AG08396 (cell line): ENCODE measurements around the gene MOB1A.
A peak's percentile ranks its signal among the peaks of the same experiment; 100 is the strongest.
"Not testable (repeated sequence)": the region's sequence is repeated elsewhere in the genome, so short reads cannot be mapped to it uniquely, and the experiment has no call there.

Source experiments
- DNase-seq: peaks from one replicate; pipeline ENCODE4 v3.0.0; 2012; ENCODE audit warnings: low spot score, mixed read lengths

MOB1A gene

DNA sequence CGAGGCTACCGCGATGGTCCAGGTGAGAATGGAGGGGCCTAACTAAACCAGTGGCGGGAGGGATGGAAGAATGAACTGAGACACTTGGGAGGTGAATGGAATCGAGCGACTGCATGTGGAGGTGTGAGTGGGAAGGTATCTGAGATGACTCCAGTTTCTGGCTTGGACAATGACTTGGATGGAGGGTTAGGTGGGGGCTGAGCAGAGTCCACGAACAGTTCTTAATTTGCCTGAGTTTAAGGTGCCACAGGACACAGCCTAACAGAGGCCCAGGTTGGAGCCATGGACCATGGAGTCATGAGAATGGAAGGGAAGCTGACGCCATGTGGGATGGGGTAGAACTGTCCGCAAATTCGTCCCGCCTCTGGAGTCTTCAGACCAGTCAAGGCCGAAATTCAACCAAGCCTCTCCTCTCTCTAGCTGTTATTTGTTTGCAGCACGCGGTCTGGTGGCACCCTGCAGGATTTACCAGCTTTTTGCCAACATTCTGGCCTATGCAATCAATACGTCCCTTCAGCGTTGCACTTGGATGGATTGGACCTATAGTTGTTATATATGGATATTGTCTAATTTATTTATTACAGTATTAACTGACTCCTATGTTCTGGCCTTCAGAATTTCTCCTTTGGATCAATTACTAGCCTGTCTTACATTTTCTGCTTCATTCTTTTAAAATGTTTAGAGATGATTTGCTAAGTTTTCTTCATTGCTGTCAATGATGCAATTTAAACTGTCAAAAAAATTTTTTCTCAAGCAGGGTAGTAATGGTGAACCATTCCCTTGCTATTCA, 30.0 kb downstream of the MOB1A start:
- DNase-seq: no peak

DNA sequence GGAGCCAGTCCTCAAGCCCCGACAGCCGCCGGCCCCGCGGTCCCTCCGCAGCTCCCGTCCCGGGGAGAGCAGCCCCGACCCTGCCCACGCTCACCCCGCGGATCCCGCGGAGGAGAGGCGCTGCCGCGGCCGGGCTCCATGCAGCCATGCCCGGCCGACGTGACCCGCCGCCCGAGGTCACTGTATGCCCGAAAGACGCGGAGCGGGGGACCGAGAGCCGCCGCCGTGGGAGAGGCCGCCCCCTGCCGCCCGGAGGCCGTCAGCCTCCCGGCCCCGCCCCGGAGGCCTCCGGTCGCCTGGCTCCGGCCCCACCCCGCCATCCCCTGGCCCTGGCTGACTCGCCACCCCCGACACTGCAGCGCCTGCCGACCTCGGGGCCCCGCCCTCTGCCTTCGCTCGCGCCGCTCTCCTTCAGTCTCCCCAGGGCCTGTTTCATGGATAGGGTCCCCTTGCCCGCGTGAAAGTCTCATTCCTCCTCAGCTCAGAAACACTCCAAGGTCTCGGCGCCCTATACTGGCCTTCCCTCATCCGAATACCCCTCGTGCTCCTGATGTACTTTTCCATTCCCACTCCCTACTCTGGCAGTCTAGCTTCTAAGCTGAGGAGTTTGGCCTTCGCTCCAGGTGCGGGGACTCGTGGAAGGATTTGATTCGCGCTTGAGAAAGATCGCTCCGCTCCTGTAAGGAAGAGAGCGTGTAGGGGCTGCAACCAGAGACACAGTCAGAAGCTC, 30.8 kb downstream of the MOB1A start, which contains the start of gene BOLA3:
BOLA3 (minus strand) TSS at position 186 of the 730 bp plus-strand sequence; CDS start at position 148, 38 bp downstream.
- peak; percentile 97 for DNase-seq

DNA sequence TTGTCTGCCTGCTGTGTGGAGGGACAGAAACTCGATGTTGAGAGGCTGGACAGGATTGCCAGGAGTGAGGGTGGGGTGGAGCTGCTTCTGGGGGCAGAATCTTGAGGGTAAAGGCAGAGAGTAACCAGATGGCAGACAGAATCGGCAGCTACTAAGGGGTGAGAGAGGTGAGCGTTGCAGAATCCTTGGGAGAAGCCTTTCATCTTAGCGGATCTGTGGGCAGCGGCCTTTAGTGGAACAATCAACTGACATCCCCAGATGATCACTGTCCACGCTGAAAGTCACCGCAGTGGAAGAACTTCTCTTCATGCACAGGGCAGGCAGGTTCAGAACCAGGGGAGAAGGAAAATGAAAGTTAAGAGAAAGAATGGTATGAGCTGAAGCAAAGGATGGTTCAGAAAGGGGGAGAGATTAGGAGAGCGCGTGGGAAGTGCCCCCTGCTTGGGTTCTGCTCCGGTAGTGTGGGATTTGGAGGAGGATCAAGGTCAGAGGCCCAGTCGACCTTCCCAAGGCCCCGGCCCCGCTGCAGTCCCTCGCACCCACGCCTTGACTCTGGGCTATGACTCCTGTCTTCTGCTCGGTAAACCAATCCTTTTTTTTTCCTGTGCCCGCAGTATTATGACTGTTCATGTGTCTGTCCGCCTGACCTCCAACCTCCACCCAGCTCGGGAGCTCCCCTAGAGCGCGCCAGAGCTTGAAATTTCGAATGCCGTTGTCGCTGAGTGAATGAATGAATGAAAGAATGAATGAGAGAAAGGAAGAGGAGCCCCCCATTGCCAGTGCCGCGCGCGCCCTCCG, 31.6 kb downstream of the MOB1A start:
- DNase-seq: peak; percentile 63

DNA sequence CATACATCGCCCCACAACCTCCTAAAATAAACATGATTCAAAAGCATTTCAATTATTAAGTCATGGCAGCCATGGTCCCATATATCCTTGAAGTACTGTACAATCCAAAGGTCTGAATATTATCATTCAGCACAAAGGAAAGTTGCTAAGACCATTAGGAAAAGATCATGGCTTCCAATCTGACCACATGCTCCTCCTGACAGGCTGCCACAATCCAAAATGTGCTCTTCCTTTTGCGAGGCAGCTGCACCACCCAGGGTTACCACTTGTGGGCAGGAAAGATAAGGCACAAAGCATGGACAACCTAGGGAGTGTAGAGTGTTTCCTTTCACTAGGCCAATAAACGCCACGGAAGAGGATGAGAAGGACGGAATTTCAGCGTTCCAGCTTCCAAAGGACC, 36.3 kb downstream of the MOB1A start:
- DNase-seq: no peak

DNA sequence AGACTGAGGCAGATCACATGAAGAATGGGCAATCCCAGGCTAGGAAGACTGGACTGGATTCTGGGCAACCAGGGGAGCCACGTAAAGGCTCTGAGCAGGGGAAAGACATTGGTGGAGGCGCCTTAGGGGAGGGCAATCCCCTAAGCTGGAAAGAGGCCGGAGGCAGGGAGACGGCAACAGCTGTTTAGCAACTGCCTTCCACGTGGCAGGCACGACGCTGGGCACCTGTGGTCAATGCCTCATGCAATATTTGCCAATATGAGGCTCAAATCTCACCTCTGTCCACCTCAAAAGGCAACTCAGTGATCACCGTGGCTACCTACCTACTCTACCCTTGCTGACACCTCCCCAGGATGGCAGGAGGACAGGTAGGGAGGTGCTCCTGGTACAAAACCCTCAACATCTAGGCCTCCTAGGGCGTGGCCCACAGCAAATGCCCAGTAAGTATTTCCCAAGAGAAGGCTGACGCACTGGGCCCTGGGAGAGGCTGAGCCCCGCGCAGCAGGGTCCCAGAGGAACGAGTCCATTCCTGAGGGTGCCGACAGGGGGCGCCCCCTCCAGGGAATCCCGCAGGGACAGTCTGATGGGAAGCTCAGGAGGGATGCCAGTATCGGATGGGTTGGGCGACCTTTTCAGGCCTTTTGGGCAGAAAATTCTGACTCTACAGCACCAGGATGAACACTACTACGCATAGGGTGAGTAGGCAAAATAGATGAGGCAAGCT, 39.9 kb downstream of the MOB1A start:
- DNase-seq: no peak

DNA sequence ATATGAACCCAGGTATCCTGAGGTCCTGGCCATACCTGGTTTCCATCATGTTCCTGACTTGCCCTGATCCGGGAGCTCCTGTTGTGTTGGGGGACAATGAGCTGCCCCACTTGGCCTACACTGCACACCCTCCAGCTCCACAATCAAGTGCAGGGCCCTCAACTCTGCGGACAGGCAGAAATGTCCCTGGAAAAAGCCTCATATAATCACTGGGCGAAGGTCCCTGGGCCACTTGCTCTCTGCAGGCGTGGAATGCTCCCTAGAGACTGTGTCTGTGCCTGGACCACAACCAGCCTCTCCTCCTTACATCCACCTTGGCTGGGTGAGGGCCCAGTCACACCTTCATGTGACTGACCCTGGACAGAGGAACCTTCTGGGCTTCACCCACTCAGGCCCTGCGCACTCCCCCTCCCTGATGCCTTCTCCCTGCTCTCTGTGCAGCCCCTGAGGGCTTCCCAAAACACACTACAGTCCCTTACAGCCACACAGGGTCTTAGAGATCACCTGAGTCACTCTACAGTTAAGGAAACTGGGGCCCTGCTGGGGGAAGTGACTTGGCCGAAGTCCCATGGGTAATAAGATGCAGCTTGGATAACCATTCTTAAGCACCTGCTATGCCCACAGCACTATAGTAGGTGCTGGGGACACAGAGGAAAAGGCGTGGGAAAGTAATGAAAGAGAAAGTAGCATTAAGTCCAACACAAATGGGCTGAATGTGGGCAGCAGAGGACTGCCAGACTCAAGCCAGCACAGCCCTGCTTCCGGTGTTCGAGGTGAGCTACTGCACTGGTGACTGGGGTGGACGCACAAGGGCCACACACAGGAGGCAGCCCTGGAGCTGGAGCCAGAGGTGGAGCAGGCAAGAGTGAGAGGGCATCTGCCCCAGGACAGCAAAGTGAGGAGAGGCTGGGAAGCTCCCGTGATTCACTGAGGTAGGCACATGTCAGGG, 40.8 kb downstream of the MOB1A start:
- no peak for DNase-seq

DNA sequence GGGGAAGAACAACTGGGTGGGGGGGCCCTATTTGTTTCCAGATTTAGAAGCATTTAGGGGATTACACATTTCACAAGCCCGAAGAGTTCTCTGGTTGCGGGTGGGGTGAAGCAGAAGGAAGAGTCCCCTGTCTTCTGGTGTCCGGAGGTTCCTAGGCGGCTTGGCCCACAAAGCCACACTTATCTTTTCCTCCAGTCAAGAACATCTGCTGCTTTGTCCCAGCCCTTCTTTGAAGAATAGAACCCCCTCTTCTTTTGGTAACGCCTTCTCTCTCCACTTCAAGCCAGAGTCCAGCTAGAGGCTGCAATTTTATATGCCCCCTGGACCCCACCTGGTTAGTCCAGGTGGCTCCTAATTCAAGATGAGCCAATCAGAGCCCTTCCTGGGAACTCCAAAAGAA, 46.8 kb downstream of the MOB1A start:
- no peak for DNase-seq

DNA sequence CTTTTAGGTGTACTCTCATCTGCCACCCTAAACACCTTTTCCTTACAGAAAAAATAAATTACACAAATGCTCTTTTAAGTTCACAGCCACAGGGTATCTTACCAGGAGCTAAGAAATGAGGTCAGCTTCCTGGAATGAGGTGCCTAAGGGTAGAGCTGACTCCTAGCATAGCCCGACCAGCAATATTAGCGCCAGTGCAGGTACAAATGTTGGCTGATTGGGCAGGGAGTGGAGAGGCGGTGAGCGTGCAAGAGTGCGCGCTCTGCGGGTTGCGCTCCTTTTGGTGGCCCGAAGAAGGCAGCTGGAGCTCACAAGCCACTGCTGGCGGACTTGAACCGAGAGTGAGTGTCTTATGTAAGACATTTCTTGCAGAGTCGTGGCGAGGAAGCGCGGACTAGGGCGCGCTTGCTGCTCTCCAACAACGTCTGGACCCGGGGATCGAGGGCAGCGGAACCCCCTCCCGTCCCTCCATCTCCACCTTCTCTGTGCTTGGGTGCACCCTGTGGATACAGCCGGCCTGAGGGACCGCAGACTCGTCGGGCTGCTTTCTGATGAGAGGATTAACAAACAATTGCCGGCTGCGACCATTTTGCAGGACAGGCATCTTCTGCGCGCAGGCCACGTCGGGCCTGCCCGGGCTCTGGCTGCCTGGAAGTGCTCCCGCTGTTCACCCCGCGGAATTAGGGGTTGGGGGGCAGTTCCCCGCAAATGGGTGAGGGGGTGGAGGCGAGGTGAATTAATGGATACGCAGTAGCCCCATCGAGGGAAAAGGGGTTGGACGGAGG, 48.3 kb downstream of the MOB1A start:
- DNase-seq: no peak

DNA sequence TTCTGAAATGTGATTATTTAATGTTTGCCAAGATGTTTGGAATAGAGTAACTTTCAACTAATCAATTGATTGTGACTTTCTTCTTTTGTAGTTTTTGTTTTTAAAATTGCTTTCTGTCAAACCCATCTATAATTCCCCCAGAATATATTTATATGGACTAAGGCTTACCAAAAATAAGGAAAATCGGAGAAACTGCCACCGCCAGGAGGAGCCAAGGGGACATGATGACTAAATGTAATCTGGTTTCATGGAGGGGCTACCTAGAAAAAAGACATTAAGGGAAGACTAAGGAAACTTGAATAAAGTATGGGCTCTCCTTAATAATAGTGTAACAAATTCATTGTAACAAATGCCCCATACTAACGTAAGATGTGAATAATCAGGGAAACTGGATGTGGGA, 50.5 kb downstream of the MOB1A start:
- DNase-seq: no peak

DNA sequence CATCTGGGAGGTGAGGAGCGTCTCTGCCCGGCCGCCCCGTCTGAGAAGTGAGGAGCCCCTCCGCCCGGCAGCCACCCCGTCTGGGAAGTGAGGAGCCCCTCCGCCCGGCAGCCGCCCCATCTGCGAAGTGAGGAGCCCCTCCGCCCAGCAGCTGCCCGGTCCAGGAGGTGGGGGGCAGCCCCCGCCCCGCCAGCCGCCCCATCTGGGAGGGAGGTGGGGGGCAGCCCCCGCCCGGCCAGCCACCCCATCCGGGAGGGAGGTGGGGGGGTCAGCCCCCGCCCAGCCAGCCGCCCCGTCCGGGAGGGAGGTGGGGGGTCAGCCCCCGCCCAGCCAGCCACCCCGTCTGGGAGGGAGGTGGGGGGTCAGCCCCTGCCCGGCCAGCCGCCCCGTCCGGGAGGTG, 54.7 kb downstream of the MOB1A start:
- not testable (repeated sequence) for DNase-seq

DNA sequence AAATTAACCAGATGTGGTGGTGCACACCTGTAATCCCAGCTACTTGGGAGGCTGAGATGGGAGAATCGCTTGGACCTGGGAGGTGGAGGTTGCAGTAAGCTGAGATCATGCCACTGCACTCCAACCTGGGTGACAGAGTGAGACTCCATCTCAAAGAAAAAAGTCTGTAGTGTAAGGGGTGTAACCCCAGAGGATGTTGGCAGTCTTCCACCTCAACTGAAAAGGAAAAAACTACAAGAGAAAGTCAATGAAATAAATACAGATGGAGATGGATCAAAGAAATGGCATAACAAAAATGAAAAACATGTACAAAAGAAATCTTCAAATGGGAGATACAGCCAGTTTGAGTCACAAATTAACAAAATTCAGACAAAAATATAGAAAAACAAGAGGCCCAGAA, 56.8 kb downstream of the MOB1A start:
- DNase-seq: not testable (repeated sequence)

DNA sequence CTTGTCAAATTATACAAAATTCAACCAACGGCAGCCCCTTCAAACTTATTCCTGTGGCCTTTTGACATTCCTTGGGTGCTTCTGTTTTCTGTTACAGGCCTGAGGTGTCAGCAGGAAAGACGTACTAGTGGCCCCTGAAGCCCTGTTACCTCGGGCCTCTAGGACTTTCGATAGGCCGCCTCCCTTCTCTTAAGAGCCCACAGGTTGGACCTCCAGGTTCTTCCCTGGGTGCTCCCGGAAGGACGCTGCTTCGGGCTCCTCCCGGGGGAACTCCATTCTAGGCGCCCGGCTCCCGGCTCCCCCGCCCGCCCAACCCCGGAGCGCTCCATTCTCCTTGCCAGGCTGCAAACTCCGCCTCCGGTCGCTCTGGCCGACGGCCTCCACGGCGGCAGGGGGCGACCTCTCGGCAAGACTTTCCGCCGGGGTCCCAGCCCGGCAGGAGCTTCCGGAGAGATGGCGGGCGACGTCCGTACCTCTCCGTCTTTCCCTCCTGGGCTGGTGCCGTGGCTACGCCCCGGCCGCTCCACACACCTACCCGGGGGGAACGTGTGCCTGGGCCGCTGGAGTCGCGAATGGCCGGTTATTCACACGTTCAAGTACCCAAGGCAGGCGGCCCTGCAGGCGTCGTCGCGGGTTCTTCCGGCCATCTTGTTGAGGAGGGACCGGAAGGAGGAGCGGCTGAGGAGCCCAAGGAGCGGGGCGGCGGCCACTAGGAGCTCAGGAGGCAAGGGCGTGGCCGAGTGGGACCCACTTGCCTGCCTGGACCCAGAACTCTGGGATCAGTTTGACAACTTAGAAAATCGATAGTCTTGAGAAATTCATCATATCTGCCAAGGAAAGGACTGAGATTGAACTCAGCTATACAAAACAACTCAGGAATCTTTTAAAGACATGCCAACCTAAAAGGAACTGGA, 58.5 kb downstream of the MOB1A start:
- peak; percentile 94 for DNase-seq

DNA sequence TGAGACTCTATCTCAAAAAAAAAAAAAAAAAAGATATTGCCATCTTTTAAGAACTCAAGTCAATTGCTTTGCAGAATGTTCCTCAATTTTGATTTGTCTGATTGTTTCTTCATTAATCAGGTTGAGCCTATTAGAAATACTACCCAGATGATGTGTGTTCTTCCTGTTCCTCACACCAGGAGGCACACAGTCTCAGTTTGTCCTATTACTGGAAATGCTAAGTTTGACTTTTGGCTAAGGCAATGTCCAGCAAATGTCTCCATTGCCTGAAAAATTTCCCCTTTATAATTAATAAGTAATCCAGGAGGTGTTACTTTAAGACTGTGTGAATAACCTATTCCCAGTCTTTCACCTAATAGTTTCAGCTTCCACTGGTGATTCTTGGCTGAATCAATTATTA, 59.3 kb downstream of the MOB1A start:
- DNase-seq: peak; percentile 45

DNA sequence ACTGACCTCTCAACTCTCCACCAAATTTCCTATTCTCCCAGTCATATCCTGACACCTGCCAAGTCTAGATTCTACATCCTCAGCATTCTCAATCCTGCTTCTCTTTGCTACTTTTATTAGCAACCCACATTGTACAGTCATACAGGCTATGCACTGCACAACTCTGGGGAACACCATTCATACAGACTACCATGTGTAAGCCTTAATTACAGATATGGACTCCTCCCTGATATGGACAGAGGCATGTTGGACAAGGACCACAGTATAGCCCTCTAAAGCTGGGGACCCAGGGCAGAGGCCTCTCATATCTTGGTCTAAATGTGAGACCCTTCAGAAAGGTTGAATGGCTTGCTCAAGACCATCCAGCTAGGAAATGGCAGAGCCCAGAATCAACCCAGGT, 67.3 kb downstream of the MOB1A start:
- DNase-seq: no peak

DNA sequence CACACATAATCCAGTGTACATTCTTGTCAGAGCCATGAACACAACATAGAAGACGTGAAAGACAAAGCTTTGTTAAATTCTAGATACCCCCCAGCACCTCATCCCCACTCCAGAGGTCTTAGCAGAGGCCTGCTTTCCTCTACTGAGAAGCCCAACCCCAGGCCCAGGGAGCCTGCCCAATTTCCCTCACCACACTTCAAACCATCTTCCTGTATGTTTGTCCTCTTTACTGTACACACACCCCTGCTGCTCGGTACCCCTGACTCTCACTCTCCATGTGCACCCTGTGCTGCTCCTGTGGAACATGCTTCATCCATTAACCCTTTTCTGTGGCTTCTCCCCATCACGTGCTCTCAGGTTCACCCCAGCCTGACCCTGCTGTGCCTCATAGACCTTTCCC, 68.1 kb downstream of the MOB1A start:
- DNase-seq: no peak

DNA sequence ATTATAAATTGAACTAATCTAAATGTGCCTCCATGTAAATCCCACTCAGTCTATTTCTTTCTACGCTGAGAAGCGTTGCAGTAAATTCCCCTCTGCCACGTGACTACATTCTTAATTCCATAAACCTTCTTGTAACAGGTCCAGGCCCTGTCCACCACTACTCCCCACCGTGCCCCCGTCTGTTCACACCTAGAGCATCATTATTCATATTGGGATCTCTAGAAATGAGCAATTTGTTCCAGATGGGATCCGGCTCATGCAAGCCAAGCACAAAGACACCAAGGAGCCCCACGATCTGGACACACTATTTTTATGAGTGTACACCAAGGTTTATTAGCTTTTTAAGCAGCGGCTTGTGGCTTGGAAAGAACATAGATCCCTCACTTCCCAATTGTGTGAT, 69.1 kb downstream of the MOB1A start:
- no peak for DNase-seq

DNA sequence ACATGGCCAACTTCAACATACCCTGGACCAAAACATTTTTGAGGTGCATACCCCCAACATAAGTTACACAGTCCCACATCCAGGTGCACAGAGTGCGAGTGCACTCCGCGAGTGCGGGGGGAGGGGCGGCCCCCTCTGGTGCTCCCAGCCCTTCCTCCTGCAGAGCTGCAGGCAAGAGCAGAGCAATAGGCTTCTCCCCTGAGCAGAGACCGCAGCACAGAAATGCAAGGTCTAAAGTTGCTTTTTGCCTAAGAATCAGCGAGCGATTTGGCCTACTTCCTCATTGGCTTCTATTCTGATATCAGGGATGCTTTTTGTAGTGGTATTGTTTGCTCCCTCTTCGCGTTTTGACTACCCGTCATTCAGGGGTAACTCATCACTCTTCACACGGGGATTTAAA, 71.6 kb downstream of the MOB1A start:
- no peak for DNase-seq

DNA sequence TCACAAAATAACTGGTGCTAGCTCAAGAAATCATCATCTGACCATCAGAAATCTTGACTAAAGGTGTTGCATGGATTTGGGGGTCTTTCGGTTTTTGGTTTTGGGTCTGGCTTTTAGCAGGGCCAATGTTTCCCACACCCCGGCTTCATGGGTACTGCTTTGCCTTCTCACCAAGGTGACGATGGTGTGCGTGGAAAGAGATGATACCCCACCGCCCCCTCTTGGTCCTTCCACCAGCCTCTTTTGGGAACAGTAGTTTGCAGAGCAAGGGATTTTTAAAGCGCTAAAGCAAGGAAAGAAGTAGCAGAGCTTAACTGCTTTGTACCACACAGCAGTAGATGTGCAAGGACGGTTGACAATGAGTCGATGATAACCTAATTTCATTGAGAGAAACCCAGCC, 73.3 kb downstream of the MOB1A start:
- DNase-seq: no peak

DNA sequence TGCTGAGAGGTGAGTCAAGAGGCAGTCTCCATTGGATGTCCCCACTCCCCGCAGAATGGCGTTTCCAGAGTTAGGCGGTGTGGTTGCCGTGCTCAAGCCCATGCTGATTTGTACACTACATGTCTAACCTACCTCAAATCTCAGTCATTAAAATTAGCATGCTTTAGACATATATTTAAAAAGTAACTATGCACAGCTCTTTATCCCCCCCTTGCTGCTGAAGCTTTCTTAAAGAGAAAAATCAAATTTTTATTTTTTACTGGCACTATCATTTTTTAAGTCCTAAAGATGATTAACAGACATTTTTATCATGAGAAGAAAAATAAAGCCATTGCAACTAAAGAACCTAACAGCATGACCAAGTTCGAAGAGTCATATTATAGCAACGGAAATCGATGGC, 73.8 kb downstream of the MOB1A start:
- DNase-seq: no peak
